ENCODE measurements around the gene CSF3.
A peak's percentile ranks its signal among the peaks of the same experiment; 100 is the strongest.

The CSF3 gene

DNA sequence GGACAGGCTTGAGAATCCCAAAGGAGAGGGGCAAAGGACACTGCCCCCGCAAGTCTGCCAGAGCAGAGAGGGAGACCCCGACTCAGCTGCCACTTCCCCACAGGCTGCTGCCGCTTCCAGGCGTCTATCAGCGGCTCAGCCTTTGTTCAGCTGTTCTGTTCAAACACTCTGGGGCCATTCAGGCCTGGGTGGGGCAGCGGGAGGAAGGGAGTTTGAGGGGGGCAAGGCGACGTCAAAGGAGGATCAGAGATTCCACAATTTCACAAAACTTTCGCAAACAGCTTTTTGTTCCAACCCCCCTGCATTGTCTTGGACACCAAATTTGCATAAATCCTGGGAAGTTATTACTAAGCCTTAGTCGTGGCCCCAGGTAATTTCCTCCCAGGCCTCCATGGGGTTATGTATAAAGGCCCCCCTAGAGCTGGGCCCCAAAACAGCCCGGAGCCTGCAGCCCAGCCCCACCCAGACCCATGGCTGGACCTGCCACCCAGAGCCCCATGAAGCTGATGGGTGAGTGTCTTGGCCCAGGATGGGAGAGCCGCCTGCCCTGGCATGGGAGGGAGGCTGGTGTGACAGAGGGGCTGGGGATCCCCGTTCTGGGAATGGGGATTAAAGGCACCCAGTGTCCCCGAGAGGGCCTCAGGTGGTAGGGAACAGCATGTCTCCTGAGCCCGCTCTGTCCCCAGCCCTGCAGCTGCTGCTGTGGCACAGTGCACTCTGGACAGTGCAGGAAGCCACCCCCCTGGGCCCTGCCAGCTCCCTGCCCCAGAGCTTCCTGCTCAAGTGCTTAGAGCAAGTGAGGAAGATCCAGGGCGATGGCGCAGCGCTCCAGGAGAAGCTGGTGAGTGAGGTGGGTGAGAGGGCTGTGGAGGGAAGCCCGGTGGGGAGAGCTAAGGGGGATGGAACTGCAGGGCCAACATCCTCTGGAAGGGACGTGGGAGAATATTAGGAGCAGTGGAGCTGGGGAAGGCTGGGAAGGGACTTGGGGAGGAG, at the start of gene CSF3:
CSF3 (plus strand) TSS at position 436 of the 993 bp plus-strand sequence; CDS start at position 471, 35 bp downstream.
- DNase-seq = no peak

- no peak for DNase-seq
Observed at GRCh38 chr17:39966771-39967170, 48.5 kb upstream of the CSF3 start.

DNA sequence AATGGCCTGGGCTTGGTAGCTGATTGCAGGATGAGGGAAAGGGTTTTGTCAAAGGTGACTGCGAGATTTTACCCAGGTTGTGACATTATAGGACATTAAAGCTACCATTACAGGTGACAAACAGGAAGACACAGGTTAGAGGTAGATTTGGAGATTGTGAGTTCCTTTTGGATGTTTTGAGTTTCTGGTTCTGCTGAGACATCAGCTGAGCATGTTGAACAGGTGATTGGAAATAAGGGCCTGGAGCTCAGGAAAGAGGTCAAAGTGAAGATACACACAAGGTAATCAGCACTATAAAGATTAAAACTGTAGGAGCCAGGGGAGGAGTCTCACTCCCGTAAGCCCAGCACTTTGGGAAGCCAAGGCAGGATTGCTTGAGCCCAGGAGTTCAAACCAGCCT, 46.5 kb upstream of the CSF3 start:
- no peak for DNase-seq

DNA sequence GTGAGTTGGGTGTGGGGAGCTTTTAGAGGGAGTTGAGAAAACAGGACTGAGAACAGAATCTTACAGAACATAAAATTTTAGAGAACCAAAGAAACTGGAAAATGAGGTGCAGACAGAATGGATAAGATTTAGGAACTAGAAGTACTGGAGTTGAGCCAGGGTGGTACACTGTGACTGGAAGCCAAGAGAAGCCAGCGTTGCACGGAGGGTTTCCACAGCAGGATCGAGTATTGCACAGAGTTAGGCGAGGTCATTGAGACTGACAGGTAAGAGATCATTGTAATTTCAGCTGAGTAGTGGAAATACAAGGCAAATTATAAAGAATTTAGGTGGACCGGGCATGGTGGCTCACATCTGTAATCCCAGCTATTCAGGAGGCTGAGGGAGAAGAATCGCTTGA, 45.9 kb upstream of the CSF3 start:
- no peak for DNase-seq

DNA sequence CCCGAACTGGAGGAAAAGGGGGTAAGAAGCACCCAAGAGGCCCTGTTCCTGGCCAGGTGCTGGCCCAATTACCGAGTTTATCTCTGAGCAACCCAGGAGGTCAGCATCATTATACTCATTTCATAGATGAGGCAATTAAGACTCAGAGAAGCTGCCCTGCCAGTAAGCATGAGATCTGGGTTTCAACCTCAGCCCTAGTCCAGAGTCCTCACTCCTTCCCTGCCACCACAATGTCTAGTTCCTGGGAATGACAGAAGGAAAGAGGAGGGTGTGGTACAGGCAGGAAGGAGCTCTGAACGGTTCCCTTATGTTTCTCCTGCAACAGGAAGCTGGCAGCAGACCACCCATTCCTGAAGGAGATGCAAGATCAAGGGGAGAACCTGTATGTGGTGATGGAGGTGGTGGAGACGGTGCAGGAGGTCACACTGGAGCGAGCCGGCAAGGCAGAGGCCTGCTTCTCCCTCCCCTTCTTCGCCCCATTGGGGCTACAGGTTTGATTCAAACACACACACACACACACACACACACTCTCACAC, 45.0 kb upstream of the CSF3 start:
- DNase-seq = no peak

GRCh38 chr17:39971076-39971603, 44.1 kb upstream of the CSF3 start:
- no peak for DNase-seq

- DNase-seq = peak; percentile 65
Observed at GRCh38 chr17:39972271-39972670, 43.0 kb upstream of the CSF3 start.

GRCh38 chr17:39973496-39973895, 41.7 kb upstream of the CSF3 start:
- DNase-seq = no peak

DNA sequence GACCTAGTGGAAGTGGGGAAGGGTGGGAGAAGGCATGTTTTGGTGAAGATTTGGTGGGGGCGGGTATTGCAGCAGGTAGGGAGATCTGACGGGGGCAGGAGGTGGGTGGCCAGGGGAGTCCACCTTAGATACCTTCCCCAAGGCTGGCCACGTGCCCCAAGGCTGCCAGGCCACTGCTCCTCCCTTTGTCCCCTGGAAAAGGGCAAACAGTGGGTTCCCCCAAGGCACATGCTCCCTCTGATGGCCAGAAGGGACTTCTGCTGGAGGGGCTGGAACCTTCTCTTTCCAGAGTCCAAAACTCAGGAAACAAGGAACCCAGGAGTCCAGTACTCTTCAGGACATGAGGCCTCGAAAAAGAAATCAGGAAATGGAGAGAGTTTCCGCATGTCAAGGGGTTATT, 40.8 kb upstream of the CSF3 start:
- no peak for DNase-seq

DNA sequence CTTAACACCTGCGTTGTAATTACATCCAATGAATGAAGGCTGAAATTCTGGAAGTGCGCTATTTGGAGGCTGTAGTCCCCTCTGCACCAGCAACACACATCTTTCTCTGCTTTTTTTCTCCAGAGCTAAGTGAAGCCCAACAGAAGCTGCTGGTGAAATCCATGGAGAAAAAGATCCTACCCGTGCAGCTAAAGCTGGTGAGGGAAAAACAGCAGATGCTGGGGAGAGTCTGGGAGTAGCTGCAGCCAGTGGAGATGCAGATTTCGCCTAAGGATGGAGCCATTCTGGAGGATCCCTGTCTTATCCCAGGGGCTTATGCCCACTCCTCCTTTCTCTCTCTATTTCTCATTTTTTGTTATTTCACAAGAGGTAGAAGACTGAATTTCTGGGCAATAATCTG, 39.4 kb upstream of the CSF3 start:
- no peak for DNase-seq

DNA sequence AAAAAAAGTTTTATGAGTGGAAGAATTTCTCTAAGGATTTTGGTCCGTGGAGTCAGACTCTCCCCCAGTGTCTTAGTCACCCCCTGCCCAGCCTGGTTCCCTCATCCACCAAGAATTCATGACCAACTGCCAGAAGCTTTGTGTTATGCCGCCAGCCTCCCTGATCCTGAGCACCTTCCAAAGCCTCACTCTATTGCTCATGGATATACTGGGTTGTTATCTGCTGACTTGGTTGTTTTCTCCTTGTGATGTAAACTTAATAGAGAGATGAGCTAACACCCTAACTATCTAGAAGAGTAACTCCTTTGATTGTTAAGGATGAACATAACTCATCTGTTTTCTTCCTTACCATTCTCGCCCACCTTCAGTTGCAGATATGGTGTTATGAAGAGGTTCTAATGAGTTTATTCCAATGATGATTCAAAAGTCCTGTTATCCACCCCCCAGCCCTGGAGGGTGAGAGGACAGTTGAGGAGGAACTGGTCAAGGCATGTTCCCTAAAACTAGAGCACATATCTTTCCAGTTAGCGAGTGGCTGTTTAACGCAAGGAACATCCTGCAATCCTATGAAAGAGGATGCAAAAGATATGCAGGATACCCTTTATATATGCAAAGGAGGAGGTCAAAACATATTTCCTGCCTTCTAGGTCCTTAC, 36.1 kb upstream of the CSF3 start:
- no peak for DNase-seq

GRCh38 chr17:39979893-39980350, 35.3 kb upstream of the CSF3 start:
- peak; percentile 62 for DNase-seq

GRCh38 chr17:39980351-39981206, 34.7 kb upstream of the CSF3 start, which contains the start of gene PSMD3:
TSS of gene PSMD3 (plus strand) at chr17:39980807. CDS start at chr17:39980971, 164 bp downstream.
- peak; percentile 100 for DNase-seq

- no peak for DNase-seq
Observed at GRCh38 chr17:39981207-39981741, 34.0 kb upstream of the CSF3 start.

GRCh38 chr17:39981766-39982375, 33.4 kb upstream of the CSF3 start:
- peak; percentile 5 for DNase-seq

DNA sequence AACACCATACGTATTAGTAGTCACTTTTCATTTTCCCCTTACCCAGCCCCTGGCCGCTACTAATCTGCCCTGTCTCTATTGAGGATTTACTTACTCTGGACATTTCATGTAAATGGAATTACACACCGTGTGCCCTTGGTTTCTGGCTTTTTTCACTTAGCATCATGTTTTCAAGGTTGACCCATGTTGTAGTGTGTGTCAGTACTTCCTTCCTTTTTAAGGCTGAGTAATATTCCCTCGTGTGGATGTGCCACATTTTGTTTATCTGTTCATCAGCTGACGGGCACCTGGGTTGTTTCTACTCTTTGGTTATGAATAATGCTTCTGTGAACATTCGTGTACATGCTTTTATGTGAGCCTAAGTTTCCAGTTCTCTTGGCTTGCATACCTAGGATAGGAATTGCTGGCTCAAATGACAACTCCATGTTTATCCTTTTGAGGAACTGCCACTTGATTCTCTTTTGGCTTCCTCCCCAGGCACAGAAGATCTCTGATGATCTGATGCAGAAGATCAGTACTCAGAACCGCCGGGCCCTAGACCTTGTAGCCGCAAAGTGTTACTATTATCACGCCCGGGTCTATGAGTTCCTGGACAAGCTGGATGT, 26.9 kb upstream of the CSF3 start:
- no peak for DNase-seq

DNA sequence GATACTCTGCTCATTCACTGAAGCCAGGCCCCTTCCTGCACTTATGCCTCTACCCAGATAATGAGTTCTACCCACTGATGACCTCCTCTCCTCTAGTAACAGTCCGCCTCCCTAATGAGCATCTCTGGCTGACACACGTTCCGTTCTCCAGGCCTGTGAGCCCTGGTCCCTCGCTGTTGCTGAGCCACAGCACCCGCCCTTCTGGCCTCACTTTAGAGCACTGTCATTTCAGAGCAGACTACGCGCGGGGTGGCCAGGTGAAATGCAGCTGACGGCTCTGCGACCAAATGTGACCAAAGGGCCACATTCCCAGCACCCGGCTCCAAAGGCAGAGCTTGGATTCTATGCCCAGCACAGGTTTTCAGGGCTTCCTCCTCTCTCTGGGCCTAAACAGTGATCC, 20.8 kb upstream of the CSF3 start:
- DNase-seq = no peak

- no peak for DNase-seq
Observed at GRCh38 chr17:39995438-39995837, 19.8 kb upstream of the CSF3 start.

GRCh38 chr17:39996162-39996561, 19.1 kb upstream of the CSF3 start:
- no peak for DNase-seq

- DNase-seq = no peak
Observed at GRCh38 chr17:39996800-39997199, 18.4 kb upstream of the CSF3 start.

GRCh38 chr17:39997543-39997942, 17.7 kb upstream of the CSF3 start:
- DNase-seq = no peak
